Measurements from ENCODE around the gene GPR137B. TPM values are rescaled to one million over a fixed set of nuclear protein-coding genes. Genes with fewer than 3 reads are reported as not detected.

Gene GPR137B
- total RNA-seq, 1 experiment from 2014 or later = 12.2 TPM

- DNase-seq (ENCODE audit: low read depth) = no peak
Observed at GRCh38 chr1:236253918-236254637, 111.7 kb downstream of the GPR137B start.

GRCh38 chr1:236257216-236257615, 114.9 kb downstream of the GPR137B start:
- DNase-seq (ENCODE audit: low read depth) = no peak

- no peak for DNase-seq (ENCODE audit: low read depth)
Observed at GRCh38 chr1:236258114-236258622, 115.8 kb downstream of the GPR137B start.

Other genes with a start within 250 kb of the GPR137B start
- 5.8 and 7.6 TPM in 2 replicates for gene NID1, start 77.4 kb upstream of the GPR137B start, total RNA-seq (2014; rRNA removed; shearing (Covaris generic))
- 2.9 and 7.9 TPM in 2 replicates for gene ERO1B, start 139.4 kb downstream of the GPR137B start, total RNA-seq (2014; rRNA removed; shearing (Covaris generic))

Measured in Daoy (cell line).